Measurements from ENCODE around the gene OR2T8. TPM values are rescaled to one million over a fixed set of nuclear protein-coding genes. Genes with fewer than 3 reads are reported as not detected.

The OR2T8 gene
- total and polyA plus RNA-seq, 10 of the 15 experiments (the other 5 are each of a cell fraction or from before 2014, with no cell fraction given): not detected

- no TSS peak for BruUV-seq (replicated peaks)
- intact Hi-C loops (cut with micrococcal nuclease; ENCODE audit: unreplicated experiment): no loop called here
- no peak for TF ChIP-seq STAT1 (conservative IDR thresholded peaks at IDR 0.05)
- TF ChIP-seq EED (IDR thresholded peaks at IDR 0.05; ENCODE audit: low read depth): no peak
- TF ChIP-seq BRCA1 (IDR thresholded peaks at IDR 0.05; ENCODE audit: low read depth, low read length): no peak
- TF ChIP-seq ZNF274 (IDR thresholded peaks at IDR 0.05; ENCODE audit: insufficient read depth, insufficient read length): no peak
- TF ChIP-seq MYC (IDR thresholded peaks at IDR 0.05; ENCODE audit: insufficient read depth, insufficient read length, insufficient replicate concordance, low read length, severe bottlenecking): no peak
- no peak for TF ChIP-seq FOXK2 (IDR thresholded peaks at IDR 0.05)
- no peak for TF ChIP-seq CREB1 (IDR thresholded peaks at IDR 0.05; ENCODE audit: low read depth)
- no peak for TF ChIP-seq STAT3 (IDR thresholded peaks at IDR 0.05; ENCODE audit: low read depth, low read length)
- no peak for TF ChIP-seq KDM1A (IDR thresholded peaks at IDR 0.05; ENCODE audit: borderline replicate concordance)
- TF ChIP-seq SMAD5 (IDR thresholded peaks at IDR 0.05; ENCODE audit: low read depth): no peak
- no peak for TF ChIP-seq HSF1 (IDR thresholded peaks at IDR 0.05; ENCODE audit: low read depth, low read length)
- TF ChIP-seq SP1 (IDR thresholded peaks at IDR 0.05; ENCODE audit: low read depth, low read length): no peak
- TF ChIP-seq TAF1 (IDR thresholded peaks at IDR 0.05; ENCODE audit: borderline replicate concordance, low read depth, low read length): no peak
- WGBS (ENCODE audit: insufficient coverage, insufficient replicate concordance, low lambda C conversion rate, missing lambda C conversion rate): 15% methylated on average over 4 of the region's 4 CpGs
- DNase-seq (ENCODE audit: low read depth, low spot score) (no peak), ATAC-seq (no peak), FAIRE-seq (no peak)
- Histone ChIP-seq H3K36me3 (ENCODE audit: control insufficient read depth in 2 of 2, insufficient read depth in 2 of 2, low read length in 1 of 2) (no peaks in the 10 kb centered on the region), H3K79me2 (ENCODE audit: control insufficient read depth, insufficient read depth, low read length) (no peaks in the 10 kb centered on the region), H3K27ac (ENCODE audit: control insufficient read depth, insufficient read depth) (no peak overlapping the region), H3K9ac (ENCODE audit: control insufficient read depth, insufficient read depth, low read length) (no peak overlapping the region), H4K20me1 (ENCODE audit: control insufficient read depth, insufficient read depth) (no peaks in the 10 kb centered on the region), H2AFZ (ENCODE audit: control insufficient read depth, low read depth, low read length) (no peak overlapping the region), H3K27me3 (replicated peaks in 1 of 2; ENCODE audit: control insufficient read depth in 2 of 2, insufficient read depth in 2 of 2, low read length in 1 of 2) (no peaks in the 10 kb centered on the region), H3K4me1 (ENCODE audit: control insufficient read depth, insufficient read depth, low read length) (peaks cover 9% of the 10 kb centered on the region), H3K4me3 (no peak overlapping the region), H3K9me3 (replicated peaks; ENCODE audit: control insufficient read depth, insufficient read depth, low read length) (no peaks in the 10 kb centered on the region; the same call in 2 of the 3 replicates), H3K4me2 (ENCODE audit: control insufficient read depth, insufficient read depth) (no peak overlapping the region)
- CTCF ChIA-PET: no interaction called here
- SMC1A ChIA-PET (ENCODE audit: uncharacterized antibody, unreplicated experiment): no interaction called here
- RAD21 ChIA-PET (ENCODE audit: unreplicated experiment): no interaction called here
- in situ Hi-C loops (cut with MboI): no loop called here
- POLR2A ChIA-PET: no interaction called here
Measured at GRCh38 chr1:247962911-247963588, 43.0 kb downstream of the OR2T8 start.
